Left forelimb (tissue), 1 donor: Measurements from ENCODE around the gene OR4N5.
"Not testable (repeated sequence)": the region's sequence is repeated elsewhere in the genome, so short reads cannot be mapped to it uniquely, and the experiment has no call there.

ENCODE experiments used
- DNase-seq: peaks from one replicate; pipeline ENCODE4 v3.0.0-alpha.2; 2018; ENCODE audit warnings: low spot score

The OR4N5 gene

GRCh38 chr14:20138520-20138919 is at the start of gene OR4N5:
Gene OR4N5, plus strand, starts transcription at chr14:20138820. Its CDS starts 4,916 bp downstream, at chr14:20143736.
- DNase-seq = no peak

- no peak for DNase-seq
Measured at GRCh38 chr14:20092050-20092449, 46.6 kb upstream of the OR4N5 start.

GRCh38 chr14:20093442-20093841 is 45.2 kb upstream of the OR4N5 start:
- no peak for DNase-seq

GRCh38 chr14:20098926-20099770 is 39.5 kb upstream of the OR4N5 start:
- DNase-seq = not testable (repeated sequence)

GRCh38 chr14:20110438-20110837 is 28.2 kb upstream of the OR4N5 start, which contains the start of gene OR4K17:
Gene OR4K17, plus strand, starts transcription at chr14:20110739. Its CDS starts 6,761 bp downstream, at chr14:20117500.
- no peak for DNase-seq

GRCh38 chr14:20112321-20112720 is 26.3 kb upstream of the OR4N5 start:
- no peak for DNase-seq

GRCh38 chr14:20116748-20117147 is 21.9 kb upstream of the OR4N5 start:
- DNase-seq = no peak

- no peak for DNase-seq
Measured at GRCh38 chr14:20118795-20119194, 19.8 kb upstream of the OR4N5 start.

GRCh38 chr14:20143911-20144310 is 5.3 kb downstream of the OR4N5 start:
- no peak for DNase-seq

- no peak for DNase-seq
Measured at GRCh38 chr14:20144820-20145219, 6.2 kb downstream of the OR4N5 start.

GRCh38 chr14:20164462-20164861 is 25.8 kb downstream of the OR4N5 start:
- no peak for DNase-seq

GRCh38 chr14:20167091-20167490 is 28.5 kb downstream of the OR4N5 start:
- DNase-seq = no peak

- not testable (repeated sequence) for DNase-seq
Measured at GRCh38 chr14:20169852-20170251, 31.2 kb downstream of the OR4N5 start.

- DNase-seq = not testable (repeated sequence)
Measured at GRCh38 chr14:20174205-20174604, 35.6 kb downstream of the OR4N5 start.

- DNase-seq = no peak
Measured at GRCh38 chr14:20176330-20176729, 37.7 kb downstream of the OR4N5 start.

GRCh38 chr14:20177433-20177974 is 38.9 kb downstream of the OR4N5 start:
- no peak for DNase-seq

GRCh38 chr14:20179218-20179617 is 40.6 kb downstream of the OR4N5 start:
- DNase-seq = no peak

- DNase-seq = no peak
Measured at GRCh38 chr14:20179880-20180279, 41.3 kb downstream of the OR4N5 start.

GRCh38 chr14:20180486-20180885 is 41.9 kb downstream of the OR4N5 start:
- DNase-seq = no peak

GRCh38 chr14:20184181-20184580 is 45.6 kb downstream of the OR4N5 start:
- DNase-seq = no peak

- DNase-seq = no peak
Measured at GRCh38 chr14:20190596-20190995, 52.0 kb downstream of the OR4N5 start, which contains the start of gene OR11G2. Gene OR11G2, plus strand, starts transcription at chr14:20190896. Its CDS starts 6,542 bp downstream, at chr14:20197438.

- no peak for DNase-seq
Measured at GRCh38 chr14:20191396-20191795, 52.8 kb downstream of the OR4N5 start.

GRCh38 chr14:20194101-20194500 is 55.5 kb downstream of the OR4N5 start:
- DNase-seq = no peak
